H9 (cell line): ENCODE results near the gene SLC26A2. TPM values are rescaled to one million over a fixed set of nuclear protein-coding genes. Genes with fewer than 3 reads are reported as not detected.

Source experiments
- DNase-seq: peaks from one replicate; pipeline ENCODE4 v3.0.0-alpha.2; 2017
- H2AFZ ChIP-seq: one replicate; pipeline ENCODE4 v1.6.1; 2013; ENCODE audit warnings: mild to moderate bottlenecking, low read length, control low read depth, moderate library complexity
- H2AK5ac ChIP-seq: 2 replicates; pipeline ENCODE4 v1.6.1; 2013; ENCODE audit warnings: low read length, control low read depth, mixed read lengths; ENCODE audit not compliant: insufficient read length
- H2BK120ac ChIP-seq: one replicate; pipeline ENCODE4 v1.6.1; 2013; ENCODE audit warnings: low read depth, mild to moderate bottlenecking, low read length, control low read depth, inconsistent platforms; ENCODE audit not compliant: poor library complexity, severe bottlenecking
- H2BK12ac ChIP-seq: 2 replicates; pipeline ENCODE4 v1.6.1; 2013; ENCODE audit warnings: low read length, control low read depth, mixed read lengths, low read depth; ENCODE audit not compliant: insufficient read length
- H2BK15ac ChIP-seq: 2 replicates; pipeline ENCODE4 v1.6.1; 2013; ENCODE audit warnings: low read depth, low read length, control low read depth
- H2BK20ac ChIP-seq: one replicate; pipeline ENCODE4 v1.6.1; 2013; ENCODE audit warnings: low read depth, mild to moderate bottlenecking, low read length, control low read depth, inconsistent platforms; ENCODE audit not compliant: poor library complexity, severe bottlenecking
- H2BK5ac ChIP-seq: 2 replicates; pipeline ENCODE4 v1.6.1; 2013; ENCODE audit warnings: low read length, control low read depth, mixed read lengths; ENCODE audit not compliant: insufficient read length
- H3K14ac ChIP-seq: 2 replicates; pipeline ENCODE4 v1.6.1; 2013; ENCODE audit warnings: low read length, control low read depth; ENCODE audit not compliant: insufficient read depth
- H3K18ac ChIP-seq: 2 replicates; pipeline ENCODE4 v1.6.1; 2013; ENCODE audit warnings: low read depth, mild to moderate bottlenecking, mixed read lengths, low read length, control low read depth; ENCODE audit not compliant: insufficient read length
- H3K23ac ChIP-seq: 2 replicates; pipeline ENCODE4 v1.6.1; 2013; ENCODE audit warnings: low read length, control low read depth, mixed read lengths, low read depth; ENCODE audit not compliant: insufficient read length
- H3K23me2 ChIP-seq: 2 replicates; pipeline ENCODE4 v1.6.1; 2013; ENCODE audit warnings: low read depth, mild to moderate bottlenecking, mixed read lengths, low read length, control low read depth; ENCODE audit not compliant: insufficient read length, poor library complexity, severe bottlenecking
- H3K27ac ChIP-seq: 2 replicates; pipeline ENCODE4 v1.5.1; 2013; ENCODE audit warnings: low read length, control low read depth, mixed read lengths, low read depth; ENCODE audit not compliant: insufficient read length
- H3K27me3 ChIP-seq: 2 replicates; pipeline ENCODE4 v1.6.1; 2013; ENCODE audit warnings: low read length, control low read depth, inconsistent platforms; ENCODE audit not compliant: insufficient read depth
- H3K4ac ChIP-seq: 2 replicates; pipeline ENCODE4 v1.6.1; 2013; ENCODE audit warnings: low read depth, mild to moderate bottlenecking, control low read depth, inconsistent platforms, low read length, moderate library complexity
- H3K4me1 ChIP-seq: 2 replicates; pipeline ENCODE4 v1.6.1; 2013; ENCODE audit warnings: low read length, control low read depth, inconsistent platforms; ENCODE audit not compliant: insufficient read depth
- H3K4me2 ChIP-seq: 2 replicates; pipeline ENCODE4 v1.6.1; 2013; ENCODE audit warnings: low read length, control low read depth, mixed read lengths; ENCODE audit not compliant: insufficient read length, insufficient read depth
- H3K56ac ChIP-seq: 2 replicates; pipeline ENCODE4 v1.6.1; 2013; ENCODE audit warnings: low read depth, mild to moderate bottlenecking, mixed read lengths, low read length, control low read depth; ENCODE audit not compliant: insufficient read length
- H3K79me1 ChIP-seq: 2 replicates; pipeline ENCODE4 v1.6.1; 2013; ENCODE audit warnings: low read depth, mild to moderate bottlenecking, moderate library complexity, low read length, control low read depth, inconsistent platforms; ENCODE audit not compliant: insufficient read depth, poor library complexity, severe bottlenecking
- H3K79me2 ChIP-seq: 2 replicates; pipeline ENCODE4 v1.6.1; 2013; ENCODE audit warnings: low read length, control low read depth, inconsistent platforms; ENCODE audit not compliant: insufficient read depth
- H3K9ac ChIP-seq: 2 replicates; pipeline ENCODE4 v1.6.1; 2013; ENCODE audit warnings: low read length, control low read depth, mixed read lengths; ENCODE audit not compliant: insufficient read length; ENCODE audit errors: extremely low read depth
- H3K9me3 ChIP-seq: one replicate; pipeline ENCODE4 v1.6.1; 2013; ENCODE audit warnings: low read depth, low read length, inconsistent platforms; ENCODE audit not compliant: control insufficient read depth
- H3T11ph ChIP-seq: one replicate; pipeline ENCODE4 v1.6.1; 2013; ENCODE audit warnings: mild to moderate bottlenecking, low read length, control low read depth, inconsistent platforms
- H4K20me1 ChIP-seq: one replicate; pipeline ENCODE4 v1.6.1; 2013; ENCODE audit not compliant: control insufficient read depth, insufficient read length, insufficient read depth
- H4K5ac ChIP-seq: 2 replicates; pipeline ENCODE4 v1.6.1; 2013; ENCODE audit warnings: low read depth, mild to moderate bottlenecking, mixed read lengths, low read length, control low read depth; ENCODE audit not compliant: insufficient read length
- H4K8ac ChIP-seq: replicated peaks from 2 replicates; pipeline ENCODE4 v1.6.1; 2013; ENCODE audit warnings: low read length, control low read depth, mixed read lengths, low read depth; ENCODE audit not compliant: insufficient read length
- H4K91ac ChIP-seq: 2 replicates; pipeline ENCODE4 v1.6.1; 2013; ENCODE audit warnings: low read depth, mild to moderate bottlenecking, moderate library complexity, mixed read lengths, low read length, control low read depth; ENCODE audit not compliant: insufficient read length
- H3K27ac Mint-ChIP-seq, 3 experiments: 2 replicates in 2 of 3; 3 replicates in 1 of 3; pipeline ENCODE4 v1.8.0; 2020 to 2021; ENCODE audit warnings: mixed read lengths in 3 of 3, mild to moderate bottlenecking in 1 of 3, moderate library complexity in 1 of 3
- H3K27me3 Mint-ChIP-seq: 2 replicates; pipeline ENCODE4 v1.8.0; 2021; ENCODE audit warnings: low read depth, mild to moderate bottlenecking, moderate library complexity, mixed read lengths
- H3K36me3 Mint-ChIP-seq, 3 experiments: 2 replicates in 2 of 3; 3 replicates in 1 of 3; pipeline ENCODE4 v1.8.0; 2020 to 2021; ENCODE audit warnings: low read depth in 3 of 3, mixed read lengths in 3 of 3; ENCODE audit not compliant: insufficient read depth in 1 of 3
- H3K4me1 Mint-ChIP-seq, 2 experiments: 2 replicates each; pipeline ENCODE4 v1.8.0; 2020; ENCODE audit warnings: mixed read lengths in 2 of 2
- H3K4me3 Mint-ChIP-seq, 2 experiments: 2 replicates in 1 of 2; 3 replicates in 1 of 2; pipeline ENCODE4 v1.8.0; 2020 to 2021; ENCODE audit warnings: mild to moderate bottlenecking in 2 of 2, mixed read lengths in 2 of 2, moderate library complexity in 1 of 2
- H3K9me3 Mint-ChIP-seq, 2 experiments: 2 replicates in 1 of 2; 3 replicates in 1 of 2; pipeline ENCODE4 v1.8.0; 2020; ENCODE audit warnings: mild to moderate bottlenecking in 2 of 2, mixed read lengths in 2 of 2, moderate library complexity in 1 of 2
- CTCF ChIP-seq: fragments of 200-600 bp; sonication (generic); conservative IDR thresholded peaks from 3 replicates; pipeline ENCODE4 v1.8.0; 2021; ENCODE audit warnings: antibody characterized with exemption, mild to moderate bottlenecking
- total RNA-seq: library from RNA; stranded (reverse); gene quantifications from 2 replicates; pipeline ENCODE4 v1.2.1, GENCODE V29; 2021

The SLC26A2 gene
- total RNA-seq, 1 experiment from 2014 or later = 5.9 TPM

- Histone ChIP-seq H4K20me1 (no peaks in the 10 kb centered on the region), H2BK5ac (no peak overlapping the region), H3K23ac (no peak overlapping the region), H3K56ac (no peak overlapping the region), H3K4ac (no peak overlapping the region), H3K27me3 (no peaks in the 10 kb centered on the region), H2BK20ac (no peak overlapping the region), H3K9me3 (no peaks in the 10 kb centered on the region), H4K8ac (no peak overlapping the region), H3T11ph (no peak overlapping the region), H4K91ac (no peak overlapping the region), H3K27ac (no peak overlapping the region), H3K23me2 (no peaks in the 10 kb centered on the region), H3K4me1 (no peaks in the 10 kb centered on the region), H2BK15ac (no peak overlapping the region), H2BK120ac (no peak overlapping the region), H4K5ac (no peak overlapping the region), H2AK5ac (no peak overlapping the region), H3K79me2 (no peaks in the 10 kb centered on the region; the same call in 1 of the 2 replicates), H3K4me2 (no peak overlapping the region), H3K9ac (no peak overlapping the region), H2BK12ac (no peak overlapping the region), H3K14ac (no peak overlapping the region), H2AFZ (no peak overlapping the region), H3K18ac (no peak overlapping the region), H3K79me1 (no peaks in the 10 kb centered on the region)
- no peak for DNase-seq
- no peaks in the 10 kb centered on the region for H3K27me3 Mint-ChIP-seq
- no peak overlapping the region for H3K27ac Mint-ChIP-seq
- H3K4me1 Mint-ChIP-seq = peaks cover 2 to 7% of the 10 kb centered on the region in 2 experiments; a peak in 3 of 4 replicates
- peaks cover 30 to 56% (median 46%) of the 10 kb centered on the region in 3 experiments; a peak in 6 of 7 replicates for H3K36me3 Mint-ChIP-seq
- H3K4me3 Mint-ChIP-seq = no peak overlapping the region
- TF ChIP-seq CTCF = no peak
- no peaks in the 10 kb centered on the region for H3K9me3 Mint-ChIP-seq
These were observed 46.5 kb downstream of the SLC26A2 start for GRCh38 chr5:150007050-150007449.
